MM.1S (cell line): ENCODE measurements around the gene CXorf38.

Source experiments
- DNase-seq: peaks from one replicate; pipeline ENCODE4 v3.0.0-alpha.2; 2015
- H2AFZ ChIP-seq: fragments of 300-600 bp; sonication (generic); 2 replicates; pipeline ENCODE4 v1.6.0; 2016; ENCODE audit warnings: antibody characterized with exemption, low read length
- H3F3A ChIP-seq: fragments of 300-600 bp; sonication (generic); 2 replicates; pipeline ENCODE4 v1.6.1; 2016; ENCODE audit warnings: mild to moderate bottlenecking, antibody characterized with exemption, low read length, moderate library complexity, mixed read lengths; ENCODE audit not compliant: insufficient read depth
- H3K27ac ChIP-seq: fragments of 300-600 bp; sonication (generic); 2 replicates; pipeline ENCODE4 v1.5.1; 2016; ENCODE audit warnings: mild to moderate bottlenecking, low read length
- H3K27me3 ChIP-seq: fragments of 300-600 bp; sonication (generic); replicated peaks from 2 replicates; pipeline ENCODE4 v1.6.0; 2016; ENCODE audit warnings: low read length; ENCODE audit not compliant: insufficient read depth
- H3K36me3 ChIP-seq: fragments of 300-600 bp; sonication (generic); replicated peaks from 2 replicates; pipeline ENCODE4 v1.6.1; 2016; ENCODE audit warnings: mild to moderate bottlenecking, low read length, mixed read lengths; ENCODE audit not compliant: insufficient read depth
- H3K4me1 ChIP-seq: fragments of 300-600 bp; sonication (generic); 2 replicates; pipeline ENCODE4 v1.6.1; 2016; ENCODE audit warnings: low read length, mixed read lengths
- H3K4me2 ChIP-seq: fragments of 300-600 bp; sonication (generic); 2 replicates; pipeline ENCODE4 v1.6.0; 2016; ENCODE audit warnings: low read depth, low read length
- H3K4me3 ChIP-seq: fragments of 300-600 bp; sonication (generic); 2 replicates; pipeline ENCODE4 v1.5.1; 2016; ENCODE audit warnings: low read length, mixed read lengths
- H3K79me2 ChIP-seq: fragments of 300-600 bp; sonication (generic); 2 replicates; pipeline ENCODE4 v1.6.1; 2016; ENCODE audit warnings: mixed run types, low read length, mixed read lengths
- H3K9ac ChIP-seq: fragments of 300-600 bp; sonication (generic); 2 replicates; pipeline ENCODE4 v1.6.1; 2016; ENCODE audit warnings: low read length, mixed read lengths
- H3K9me2 ChIP-seq: fragments of 300-600 bp; sonication (generic); replicated peaks from 2 replicates; pipeline ENCODE4 v1.6.1; 2016; ENCODE audit warnings: mild to moderate bottlenecking, low read length, mixed read lengths; ENCODE audit not compliant: insufficient read depth
- H3K9me3 ChIP-seq: fragments of 300-600 bp; sonication (generic); replicated peaks from 2 replicates; pipeline ENCODE4 v1.6.1; 2016; ENCODE audit warnings: mild to moderate bottlenecking, low read length, mixed read lengths; ENCODE audit not compliant: insufficient read depth
- H4K20me1 ChIP-seq: fragments of 300-600 bp; sonication (generic); 2 replicates; pipeline ENCODE4 v1.6.1; 2016; ENCODE audit warnings: mild to moderate bottlenecking, low read length, moderate library complexity, mixed read lengths; ENCODE audit not compliant: insufficient read depth
- EZH2 ChIP-seq: fragments of 300-600 bp; sonication (generic); optimal IDR thresholded peaks from 2 replicates; pipeline ENCODE3; 2017; ENCODE audit warnings: low read depth, mild to moderate bottlenecking, antibody characterized with exemption, low read length, mixed read lengths
- EZH2phosphoT487 ChIP-seq: fragments of 300-600 bp; sonication (generic); IDR thresholded peaks from 2 replicates; pipeline ENCODE4 v1.6.1; 2018; ENCODE audit warnings: antibody characterized with exemption, low read length
- TF ChIP-seq, protein P1 (sequence below): fragments of 300-600 bp; sonication (generic); IDR thresholded peaks from 2 replicates; pipeline ENCODE4 v1.5.1; 2016; ENCODE audit warnings: antibody characterized with exemption, low read length, mixed read lengths

Gene CXorf38

DNA sequence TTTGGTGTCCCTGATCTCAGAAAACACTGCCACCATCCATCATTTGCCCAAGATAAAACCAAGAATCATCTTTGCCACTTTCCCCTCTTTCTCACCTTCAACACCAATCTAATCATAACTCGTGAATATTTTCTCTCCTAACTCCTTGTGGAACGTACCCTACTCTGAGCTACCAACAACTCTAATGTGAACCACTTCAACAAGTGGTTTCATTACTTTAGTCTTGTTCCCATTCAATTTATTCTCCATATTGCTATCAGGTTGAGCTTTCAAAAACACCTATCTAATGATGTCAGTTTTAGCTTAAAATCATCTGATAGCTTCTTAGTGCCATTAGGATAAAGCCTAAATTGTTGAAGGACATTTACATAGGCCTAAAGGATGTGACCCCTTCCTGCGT lies 39.8 kb upstream of the CXorf38 start:
- no peak for DNase-seq
- Histone ChIP-seq H3K4me2 (no peak overlapping the region), H3K4me3 (no peak overlapping the region), H3K27ac (no peak overlapping the region), H3K9ac (no peak overlapping the region), H3K9me2 (no peaks in the 10 kb centered on the region), H3F3A (no peaks in the 10 kb centered on the region), H3K27me3 (no peaks in the 10 kb centered on the region), H3K79me2 (no peaks in the 10 kb centered on the region), H4K20me1 (no peaks in the 10 kb centered on the region), H3K4me1 (0 out of 2 replicates have a peak, but pooled peaks cover 6% of the 10 kb centered on the region), H3K36me3 (no peaks in the 10 kb centered on the region), H2AFZ (no peak overlapping the region), H3K9me3 (no peaks in the 10 kb centered on the region)
- TF ChIP-seq, protein P1, sequence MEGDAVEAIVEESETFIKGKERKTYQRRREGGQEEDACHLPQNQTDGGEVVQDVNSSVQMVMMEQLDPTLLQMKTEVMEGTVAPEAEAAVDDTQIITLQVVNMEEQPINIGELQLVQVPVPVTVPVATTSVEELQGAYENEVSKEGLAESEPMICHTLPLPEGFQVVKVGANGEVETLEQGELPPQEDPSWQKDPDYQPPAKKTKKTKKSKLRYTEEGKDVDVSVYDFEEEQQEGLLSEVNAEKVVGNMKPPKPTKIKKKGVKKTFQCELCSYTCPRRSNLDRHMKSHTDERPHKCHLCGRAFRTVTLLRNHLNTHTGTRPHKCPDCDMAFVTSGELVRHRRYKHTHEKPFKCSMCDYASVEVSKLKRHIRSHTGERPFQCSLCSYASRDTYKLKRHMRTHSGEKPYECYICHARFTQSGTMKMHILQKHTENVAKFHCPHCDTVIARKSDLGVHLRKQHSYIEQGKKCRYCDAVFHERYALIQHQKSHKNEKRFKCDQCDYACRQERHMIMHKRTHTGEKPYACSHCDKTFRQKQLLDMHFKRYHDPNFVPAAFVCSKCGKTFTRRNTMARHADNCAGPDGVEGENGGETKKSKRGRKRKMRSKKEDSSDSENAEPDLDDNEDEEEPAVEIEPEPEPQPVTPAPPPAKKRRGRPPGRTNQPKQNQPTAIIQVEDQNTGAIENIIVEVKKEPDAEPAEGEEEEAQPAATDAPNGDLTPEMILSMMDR: no peak
- TF ChIP-seq EZH2phosphoT487 (no peak), EZH2 (no peak)

DNA sequence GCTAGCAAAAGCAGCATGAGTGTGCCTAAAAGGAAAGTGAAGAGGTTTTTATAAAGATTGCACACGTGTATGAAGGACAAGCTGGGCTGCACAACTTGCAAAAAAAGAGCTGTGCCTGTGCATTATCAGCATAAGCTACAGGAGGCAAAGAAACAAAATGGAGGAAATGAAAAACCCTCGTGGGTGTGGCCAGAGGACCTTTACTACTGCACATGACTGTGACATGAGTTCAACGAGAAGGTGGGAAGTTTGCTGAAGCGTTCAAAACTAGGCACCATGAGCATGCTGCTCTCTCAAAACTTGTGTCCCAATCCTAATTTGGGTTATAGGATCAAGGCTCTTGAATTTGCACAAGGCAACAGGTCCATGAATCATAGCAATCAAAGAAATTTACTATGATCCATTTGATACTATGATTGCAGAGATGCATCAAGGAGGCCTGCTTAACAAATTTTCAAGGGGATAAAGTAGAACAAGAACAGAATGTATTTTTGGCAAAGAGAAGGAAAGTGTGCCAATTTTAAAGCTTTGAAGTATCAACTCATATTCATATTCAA lies 38.1 kb upstream of the CXorf38 start:
- Histone ChIP-seq H3K36me3 (no peaks in the 10 kb centered on the region), H3K79me2 (no peaks in the 10 kb centered on the region), H3K4me3 (no peak overlapping the region), H2AFZ (no peak overlapping the region), H3K27me3 (no peaks in the 10 kb centered on the region), H3K27ac (no peak overlapping the region), H3F3A (no peaks in the 10 kb centered on the region), H3K4me1 (0 out of 2 replicates have a peak, but pooled peaks cover 6% of the 10 kb centered on the region), H3K9ac (no peak overlapping the region), H3K9me2 (no peaks in the 10 kb centered on the region), H4K20me1 (no peaks in the 10 kb centered on the region), H3K9me3 (no peaks in the 10 kb centered on the region), H3K4me2 (no peak overlapping the region)
- TF ChIP-seq EZH2phosphoT487 (no peak), EZH2 (no peak)
- TF ChIP-seq, protein P1: no peak
- no peak for DNase-seq

DNA sequence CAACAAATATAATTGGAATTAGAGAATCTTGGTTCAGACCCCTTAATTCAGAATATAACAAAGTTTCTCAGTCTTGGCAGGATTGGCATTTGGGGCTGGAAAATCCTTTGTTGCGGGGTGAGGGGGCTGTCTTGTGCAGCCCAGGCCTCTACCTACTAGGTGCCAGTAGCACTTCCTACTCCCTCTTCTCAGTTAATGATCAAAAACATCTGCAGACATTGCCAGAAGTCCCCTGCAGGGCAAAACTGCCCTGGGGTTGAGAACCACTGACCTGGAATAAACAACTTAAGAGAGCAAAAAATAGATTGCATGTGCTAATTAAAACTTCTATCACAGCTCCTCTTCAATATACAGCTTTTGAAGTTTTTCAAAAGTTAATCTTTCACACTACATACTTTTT lies 36.7 kb upstream of the CXorf38 start:
- Histone ChIP-seq H3K4me3 (no peak overlapping the region), H3K4me2 (no peak overlapping the region), H4K20me1 (no peaks in the 10 kb centered on the region), H3K36me3 (no peaks in the 10 kb centered on the region), H3K4me1 (0 out of 2 replicates have a peak, but pooled peaks cover 6% of the 10 kb centered on the region), H3K27me3 (no peaks in the 10 kb centered on the region), H3K9me2 (no peaks in the 10 kb centered on the region), H2AFZ (no peak overlapping the region), H3K9ac (no peak overlapping the region), H3K79me2 (no peaks in the 10 kb centered on the region), H3K9me3 (no peaks in the 10 kb centered on the region), H3K27ac (no peak overlapping the region), H3F3A (no peaks in the 10 kb centered on the region)
- TF ChIP-seq EZH2phosphoT487 (no peak), EZH2 (no peak)
- TF ChIP-seq, protein P1: no peak
- no peak for DNase-seq
